HG03432 (cell line): ENCODE results near the gene KANSL1.
"Not testable (repeated sequence)": the region's sequence is repeated elsewhere in the genome, so short reads cannot be mapped to it uniquely, and the experiment has no call there.

Experiments used
- ATAC-seq: cut with Tn5 transposase; IDR thresholded peaks from one replicate; pipeline ENCODE4 v1.9.1; 2021; ENCODE audit warnings: mild to moderate bottlenecking, moderate library complexity; ENCODE audit not compliant: unreplicated experiment

Gene KANSL1

GRCh38 chr17:46007461-46007965 is 185.7 kb downstream of the KANSL1 start:
- no peak for ATAC-seq

GRCh38 chr17:46006082-46006481 is 187.1 kb downstream of the KANSL1 start:
- ATAC-seq, result not testable (repeated sequence)

- no peak for ATAC-seq
Measured at GRCh38 chr17:46003907-46004748, 189.1 kb downstream of the KANSL1 start.

- ATAC-seq, result no peak
Measured at GRCh38 chr17:46002973-46003316, 190.3 kb downstream of the KANSL1 start.

- ATAC-seq, result peak; percentile 53
Measured at GRCh38 chr17:46002311-46002972, 190.8 kb downstream of the KANSL1 start.

GRCh38 chr17:46001390-46002310 is 191.6 kb downstream of the KANSL1 start:
- no peak for ATAC-seq

- no peak for ATAC-seq
Measured at GRCh38 chr17:46000757-46001156, 192.5 kb downstream of the KANSL1 start.

GRCh38 chr17:46000292-46000691 is 192.9 kb downstream of the KANSL1 start:
- ATAC-seq, result no peak

GRCh38 chr17:45999900-46000290 is 193.3 kb downstream of the KANSL1 start:
- no peak for ATAC-seq

- ATAC-seq, result no peak
Measured at GRCh38 chr17:45998987-45999899, 194.0 kb downstream of the KANSL1 start, which contains the start of gene STH. Gene STH (plus strand): TSS chr17:45999250. CDS start chr17:45999280, 30 bp downstream.

- ATAC-seq, result no peak
Measured at GRCh38 chr17:45997624-45998023, 195.6 kb downstream of the KANSL1 start.

- ATAC-seq, result no peak
Measured at GRCh38 chr17:45997166-45997565, 196.1 kb downstream of the KANSL1 start.

- ATAC-seq, result no peak
Measured at GRCh38 chr17:45996282-45996937, 196.8 kb downstream of the KANSL1 start.

GRCh38 chr17:45995627-45996270 is 197.5 kb downstream of the KANSL1 start:
- ATAC-seq, result no peak

GRCh38 chr17:45994987-45995386 is 198.2 kb downstream of the KANSL1 start:
- ATAC-seq, result no peak

- ATAC-seq, result no peak
Measured at GRCh38 chr17:45993962-45994627, 199.1 kb downstream of the KANSL1 start.

GRCh38 chr17:45992904-45993303 is 200.3 kb downstream of the KANSL1 start:
- ATAC-seq, result no peak

- ATAC-seq, result no peak
Measured at GRCh38 chr17:45992175-45992574, 201.1 kb downstream of the KANSL1 start.
